NCI-H1417 (cell line): ENCODE data around the gene TBC1D9B.
"Not testable (repeated sequence)": the region's sequence is repeated elsewhere in the genome, so short reads cannot be mapped to it uniquely, and the experiment has no call there.

Source experiments
- DNase-seq, 3 experiments: peaks; one replicate each; lab custom pipeline; 2025; lab: John Stamatoyannopoulos, UW

Gene TBC1D9B

DNA sequence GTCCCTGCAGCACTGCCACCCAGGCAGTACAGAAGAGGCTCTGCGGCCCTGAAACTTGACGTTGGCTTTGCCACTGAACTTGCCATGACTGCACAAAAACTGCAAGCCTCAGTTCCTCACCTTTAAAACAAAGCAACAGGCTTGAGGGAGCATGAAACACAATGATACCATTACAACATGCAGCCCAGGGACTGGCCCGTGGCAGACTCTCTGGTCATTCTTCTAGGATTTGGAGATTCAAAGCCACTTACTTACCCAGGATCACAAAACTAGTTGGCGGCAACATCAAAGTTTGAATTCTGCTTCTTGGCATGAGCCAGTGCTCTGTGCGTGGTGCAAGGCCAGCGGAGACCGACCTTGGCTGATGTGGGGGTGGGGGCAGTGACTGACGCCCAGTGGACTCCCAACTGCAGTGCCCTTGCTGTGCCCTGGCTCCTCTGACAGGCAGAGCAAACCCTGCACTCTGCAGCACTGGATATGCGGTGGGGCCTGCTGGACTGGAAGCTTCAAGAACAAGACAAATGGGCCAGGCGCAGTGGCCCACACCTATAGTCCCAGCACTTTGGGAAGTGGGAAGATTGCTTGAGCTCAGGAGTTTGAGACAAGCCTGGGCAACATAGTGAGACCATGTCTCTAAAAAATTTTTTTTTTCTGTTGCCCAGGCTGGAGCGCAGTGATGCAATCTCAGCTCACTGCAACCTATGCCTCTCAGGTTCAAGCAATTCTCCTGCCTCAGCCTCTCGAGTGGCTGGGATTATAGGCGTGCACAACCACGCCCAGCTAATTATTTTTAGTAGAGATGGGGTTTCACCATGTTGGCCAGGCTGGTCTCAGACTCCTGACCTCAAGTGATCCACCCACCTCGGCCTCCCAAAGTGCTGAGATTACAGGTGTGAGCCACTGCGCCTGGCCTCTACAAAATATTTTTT is 68.1 kb downstream of the TBC1D9B start:
- no peak for DNase-seq

DNA sequence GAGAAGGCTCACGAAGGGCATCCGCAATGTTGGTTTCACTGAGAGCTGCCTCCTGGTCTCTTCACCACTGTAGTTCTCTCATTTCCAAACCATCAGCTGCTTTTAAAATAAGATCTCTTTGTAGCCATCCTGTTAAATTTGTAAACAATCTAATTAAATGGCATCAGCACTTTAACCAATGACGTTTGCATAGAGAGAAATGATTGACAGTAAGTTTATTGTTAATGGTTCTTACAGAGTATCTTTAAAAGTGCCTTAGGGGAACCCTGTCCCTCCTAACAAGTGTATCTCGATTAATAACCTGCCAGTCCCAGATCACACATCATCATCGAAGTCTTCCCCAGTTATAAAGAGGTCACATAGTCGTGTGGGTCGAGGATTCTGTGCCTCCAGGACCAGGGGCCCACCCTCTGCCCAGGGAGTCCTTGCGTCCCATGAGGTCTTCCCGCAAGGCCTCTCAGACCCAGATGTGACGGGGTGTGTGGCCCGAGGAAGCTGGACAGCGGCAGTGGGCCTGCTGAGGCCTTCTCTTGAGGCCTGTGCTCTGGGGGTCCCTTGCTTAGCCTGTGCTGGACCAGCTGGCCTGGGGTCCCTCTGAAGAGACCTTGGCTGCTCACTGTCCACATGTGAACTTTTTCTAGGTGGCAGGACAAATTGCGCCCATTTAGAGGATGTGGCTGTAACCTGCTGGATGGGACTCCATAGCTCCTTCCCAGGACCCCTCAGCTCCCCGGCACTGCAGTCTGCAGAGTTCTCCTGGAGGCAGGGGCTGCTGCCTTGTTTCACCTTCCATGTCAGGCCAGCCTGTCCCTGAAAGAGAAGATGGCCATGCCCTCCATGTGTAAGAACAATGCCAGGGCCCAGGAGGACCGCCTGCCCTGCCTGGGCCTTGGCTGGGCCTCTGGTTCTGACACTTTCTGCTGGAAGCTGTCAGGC is 70.4 kb downstream of the TBC1D9B start:
- no peak for DNase-seq

DNA sequence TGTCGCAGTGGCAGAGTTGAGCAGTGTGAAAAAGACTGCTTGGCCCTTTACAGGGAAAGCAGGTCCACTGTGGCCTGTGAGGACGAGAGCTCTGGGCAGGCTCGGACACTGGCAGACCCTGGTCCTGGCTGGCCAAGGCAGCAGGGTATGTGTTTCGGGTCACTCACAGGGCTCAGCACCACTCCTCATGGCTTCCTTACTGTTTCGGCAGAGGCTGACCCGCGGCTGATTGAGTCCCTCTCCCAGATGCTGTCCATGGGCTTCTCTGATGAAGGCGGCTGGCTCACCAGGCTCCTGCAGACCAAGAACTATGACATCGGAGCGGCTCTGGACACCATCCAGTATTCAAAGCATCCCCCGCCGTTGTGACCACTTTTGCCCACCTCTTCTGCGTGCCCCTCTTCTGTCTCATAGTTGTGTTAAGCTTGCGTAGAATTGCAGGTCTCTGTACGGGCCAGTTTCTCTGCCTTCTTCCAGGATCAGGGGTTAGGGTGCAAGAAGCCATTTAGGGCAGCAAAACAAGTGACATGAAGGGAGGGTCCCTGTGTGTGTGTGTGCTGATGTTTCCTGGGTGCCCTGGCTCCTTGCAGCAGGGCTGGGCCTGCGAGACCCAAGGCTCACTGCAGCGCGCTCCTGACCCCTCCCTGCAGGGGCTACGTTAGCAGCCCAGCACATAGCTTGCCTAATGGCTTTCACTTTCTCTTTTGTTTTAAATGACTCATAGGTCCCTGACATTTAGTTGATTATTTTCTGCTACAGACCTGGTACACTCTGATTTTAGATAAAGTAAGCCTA is 71.3 kb downstream of the TBC1D9B start:
- no peak for DNase-seq

DNA sequence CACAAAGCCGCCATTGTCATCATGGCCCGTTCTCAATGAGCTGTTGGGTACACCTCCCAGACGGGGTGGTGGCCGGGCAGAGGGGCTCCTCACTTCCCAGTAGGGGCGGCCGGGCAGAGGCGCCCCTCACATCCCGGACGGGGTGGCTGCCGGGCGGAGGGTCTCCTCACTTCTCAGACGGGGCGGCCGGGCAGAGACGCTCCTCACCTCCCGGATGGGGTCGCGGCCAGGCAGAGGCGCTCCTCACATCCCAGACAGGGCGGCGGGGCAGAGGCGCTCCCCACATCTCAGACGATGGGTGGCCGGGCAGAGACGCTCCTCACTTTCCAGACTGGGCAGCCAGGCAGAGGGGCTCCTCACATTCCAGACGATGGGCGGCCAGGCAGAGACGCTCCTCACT is 72.8 kb downstream of the TBC1D9B start:
- not testable (repeated sequence) for DNase-seq

DNA sequence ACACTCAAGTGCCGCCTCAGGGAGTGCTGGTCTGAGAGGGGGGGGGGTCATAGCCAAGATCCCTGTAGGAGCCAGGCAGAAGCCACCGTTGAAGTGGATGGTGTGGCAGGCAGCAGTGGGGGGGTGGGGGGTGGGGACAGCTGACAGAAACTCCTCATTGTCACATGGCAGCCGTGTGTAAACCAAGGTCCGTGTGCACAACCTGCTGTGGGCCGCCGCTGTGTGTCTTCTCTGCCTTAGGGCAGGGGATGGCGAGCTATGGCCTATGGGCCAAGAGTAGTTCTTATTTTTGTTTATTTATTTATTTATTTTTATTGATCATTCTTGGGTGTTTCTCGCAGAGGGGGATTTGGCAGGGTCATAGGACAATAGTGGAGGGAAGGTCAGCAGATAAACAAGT is 73.6 kb downstream of the TBC1D9B start:
- DNase-seq, result peak in 1 of 3 experiments; percentile 65

DNA sequence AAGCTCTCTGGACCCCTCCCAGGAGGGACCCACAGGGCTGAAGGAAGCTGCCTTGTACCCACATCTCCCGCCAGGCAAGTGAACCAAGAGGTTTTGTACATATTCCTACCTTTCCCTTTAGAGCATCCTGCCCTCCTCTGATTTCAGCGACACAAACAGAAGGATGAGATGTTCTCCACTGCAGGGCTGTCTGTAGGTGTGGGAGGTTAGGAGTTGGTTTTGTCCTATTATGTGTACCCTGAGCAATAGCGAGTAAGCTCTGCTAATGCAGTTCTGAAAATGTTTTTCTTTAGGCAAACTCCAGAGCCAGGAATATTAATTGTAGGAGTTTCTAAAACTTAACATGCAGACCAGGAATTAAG is 74.0 kb downstream of the TBC1D9B start:
- DNase-seq, result no peak

DNA sequence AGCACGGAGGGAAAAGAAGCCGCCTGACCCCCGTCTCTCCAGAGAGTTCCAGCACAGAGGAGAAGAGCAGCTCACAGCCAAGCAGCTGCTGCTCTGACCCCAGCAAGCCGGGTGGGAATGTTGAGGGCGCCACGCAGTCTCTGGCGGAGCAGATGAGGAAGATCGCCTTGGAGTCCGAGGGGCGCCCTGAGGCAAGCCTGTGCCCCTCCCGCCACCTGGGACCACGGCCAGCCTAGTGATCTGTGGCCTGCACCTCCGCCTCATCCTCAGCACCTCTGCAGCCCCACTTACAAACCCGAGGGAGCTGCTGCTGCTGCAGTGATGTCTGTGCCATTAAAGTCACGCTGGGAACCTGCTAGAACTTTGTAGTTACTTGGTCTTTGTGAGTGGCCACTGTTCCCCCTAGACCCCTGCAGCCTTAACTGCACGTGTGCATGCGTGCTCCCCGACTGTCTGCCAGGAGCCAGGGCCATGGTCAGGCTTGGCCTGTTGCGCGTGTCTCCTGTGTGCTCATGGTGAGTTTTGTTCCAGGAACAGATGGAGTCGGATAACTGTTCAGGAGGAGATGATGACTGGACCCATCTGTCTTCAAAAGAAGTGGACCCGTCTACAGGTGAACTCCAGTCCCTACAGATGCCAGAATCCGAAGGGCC is 74.5 kb downstream of the TBC1D9B start:
- no peak for DNase-seq

DNA sequence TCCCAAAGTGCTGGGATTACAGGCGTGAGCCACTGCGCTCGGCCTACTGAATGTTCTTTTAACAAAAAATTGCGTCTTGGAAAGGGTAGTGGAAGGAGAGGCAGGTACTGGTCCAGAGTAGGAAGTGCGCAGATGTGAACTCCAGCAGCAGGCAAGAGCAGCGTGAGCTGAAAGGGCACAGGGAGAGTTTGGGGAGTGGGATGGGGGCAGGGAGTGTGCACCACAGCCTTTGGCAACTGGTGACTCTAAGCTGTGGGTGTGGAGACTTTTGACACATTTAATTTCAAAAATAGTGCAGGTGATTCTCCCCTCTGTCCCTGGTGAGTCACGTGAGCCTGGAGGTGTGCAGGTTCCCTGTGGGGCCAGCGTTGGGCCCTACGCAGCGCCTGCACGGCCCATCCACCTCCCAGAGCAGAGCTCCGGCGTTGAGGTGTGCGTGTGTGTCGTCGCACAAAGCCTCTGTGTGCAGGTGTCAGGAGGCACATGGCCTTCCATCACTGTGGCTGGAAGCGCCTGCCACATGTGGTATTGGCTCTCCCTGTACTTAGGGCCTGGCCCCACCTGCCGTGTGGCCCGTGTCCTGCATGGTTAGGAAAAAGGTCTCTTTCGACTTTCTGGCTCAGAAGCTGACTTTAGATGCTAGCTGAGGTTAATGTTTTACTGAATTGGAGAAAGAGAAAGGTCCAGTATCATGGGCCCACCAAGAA is 75.5 kb downstream of the TBC1D9B start:
- DNase-seq, result no peak

DNA sequence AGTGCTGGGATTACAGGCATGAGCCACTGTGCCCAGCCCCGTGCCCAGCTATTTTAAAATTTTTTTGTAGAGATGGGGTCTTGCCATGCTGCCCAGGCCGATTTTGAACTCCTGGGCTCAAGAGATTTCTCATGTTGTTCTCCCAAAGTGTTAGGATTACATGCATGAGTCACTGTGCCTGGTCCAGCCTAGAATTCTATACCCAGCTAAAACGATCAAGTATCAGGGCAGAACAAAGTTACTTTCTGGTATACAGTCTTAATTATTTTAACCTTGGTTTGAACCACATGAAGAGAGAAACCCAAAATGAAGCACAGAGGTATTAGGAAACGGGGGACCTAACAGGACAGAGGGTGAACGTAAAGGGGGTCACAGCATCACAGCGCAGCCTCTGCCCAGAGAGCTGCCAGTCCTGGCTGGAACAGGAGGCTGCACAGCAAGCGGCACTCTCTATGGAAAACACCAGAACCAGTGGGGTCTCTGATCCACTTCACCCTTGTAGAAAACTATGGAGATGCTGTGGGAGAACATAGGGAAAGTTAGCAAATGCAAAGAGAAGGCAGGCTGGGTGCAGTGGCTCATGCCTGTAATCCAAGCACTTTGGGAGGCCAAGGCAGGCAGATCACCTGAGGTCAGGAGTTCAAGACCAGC is 76.8 kb downstream of the TBC1D9B start:
- DNase-seq, result no peak

DNA sequence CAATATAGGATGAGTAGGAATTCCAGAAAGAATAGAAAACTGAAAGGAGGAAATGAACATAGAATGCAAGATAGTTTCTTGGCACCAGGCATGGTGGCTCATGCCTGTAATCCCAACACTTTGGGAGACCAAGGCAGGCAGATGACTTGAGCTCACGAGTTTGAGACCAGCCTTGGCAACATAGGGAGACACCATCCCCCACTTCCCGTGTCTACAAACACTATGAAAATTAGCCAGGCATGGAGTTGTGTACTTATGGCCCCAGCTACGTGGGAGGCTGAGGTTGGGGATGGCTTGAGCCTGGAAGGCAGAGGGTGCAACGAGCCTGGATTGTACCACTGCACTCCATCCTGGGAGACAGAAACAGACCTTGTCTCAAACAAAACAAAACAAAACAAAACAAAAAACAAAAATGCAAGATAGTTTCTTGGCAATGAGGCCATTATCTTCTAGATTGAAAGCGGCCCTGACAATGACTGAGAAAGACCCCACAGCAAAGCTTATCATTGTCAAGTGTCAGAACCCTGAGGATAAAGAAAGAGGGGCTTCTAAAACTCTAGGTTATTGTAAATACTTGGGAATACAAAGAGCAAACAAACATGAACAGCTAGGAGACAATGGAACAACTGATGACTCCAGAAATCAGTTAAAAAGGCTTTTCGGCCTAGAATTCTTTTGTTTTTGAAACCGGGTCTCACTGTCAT is 77.8 kb downstream of the TBC1D9B start:
- DNase-seq, result no peak

DNA sequence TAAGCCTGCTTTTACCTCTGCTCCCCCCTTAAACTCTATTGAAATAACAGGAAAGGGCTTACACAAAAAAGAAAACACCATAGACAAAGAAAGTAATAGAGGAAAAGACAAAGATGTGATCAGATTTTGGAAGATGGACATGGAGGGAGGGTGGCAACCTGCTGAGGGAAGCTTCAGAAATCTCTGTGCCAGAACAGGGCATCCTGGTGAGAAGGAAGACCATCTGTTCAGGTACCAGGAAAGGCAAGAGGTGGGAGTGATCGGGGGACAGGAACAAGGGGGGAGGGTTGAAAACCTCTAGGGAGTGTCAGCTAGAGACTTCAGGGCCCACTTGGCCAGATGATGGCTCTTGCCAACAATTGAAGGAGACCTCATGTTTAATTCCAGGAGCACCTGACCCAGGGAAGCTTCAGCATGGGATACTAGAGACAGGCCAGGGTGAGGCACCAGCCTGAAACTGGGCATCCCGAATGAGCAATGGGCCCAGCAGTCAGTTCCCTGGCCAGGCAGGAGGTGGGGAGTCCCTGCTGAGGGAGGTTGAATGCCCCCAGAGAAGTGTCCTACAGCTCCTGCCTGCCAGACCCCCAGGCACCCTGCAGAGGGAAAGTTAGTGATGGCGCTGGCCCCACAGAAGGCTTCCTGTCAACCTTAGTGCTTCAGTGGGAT is 78.8 kb downstream of the TBC1D9B start:
- DNase-seq, result no peak

DNA sequence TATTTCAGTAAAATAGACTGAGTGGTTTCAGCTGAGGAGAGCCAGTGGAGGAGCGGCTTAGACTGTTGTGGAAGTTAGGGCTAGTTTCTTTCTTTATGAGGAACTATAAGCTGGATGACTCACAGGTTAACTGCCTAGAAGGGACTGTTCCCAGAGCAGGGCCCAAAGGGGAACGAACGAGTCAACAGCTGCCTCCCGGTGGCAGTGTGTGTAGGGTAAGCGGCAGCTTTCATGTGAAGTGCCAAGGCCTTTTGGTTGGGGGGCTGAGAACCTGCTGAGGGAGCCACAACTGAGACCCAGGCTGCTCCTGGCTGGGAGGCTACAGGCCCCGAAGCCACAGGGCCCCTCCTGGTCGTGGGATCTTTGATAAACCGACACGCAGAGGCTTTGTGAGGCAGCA is 80.0 kb downstream of the TBC1D9B start:
- no peak for DNase-seq

DNA sequence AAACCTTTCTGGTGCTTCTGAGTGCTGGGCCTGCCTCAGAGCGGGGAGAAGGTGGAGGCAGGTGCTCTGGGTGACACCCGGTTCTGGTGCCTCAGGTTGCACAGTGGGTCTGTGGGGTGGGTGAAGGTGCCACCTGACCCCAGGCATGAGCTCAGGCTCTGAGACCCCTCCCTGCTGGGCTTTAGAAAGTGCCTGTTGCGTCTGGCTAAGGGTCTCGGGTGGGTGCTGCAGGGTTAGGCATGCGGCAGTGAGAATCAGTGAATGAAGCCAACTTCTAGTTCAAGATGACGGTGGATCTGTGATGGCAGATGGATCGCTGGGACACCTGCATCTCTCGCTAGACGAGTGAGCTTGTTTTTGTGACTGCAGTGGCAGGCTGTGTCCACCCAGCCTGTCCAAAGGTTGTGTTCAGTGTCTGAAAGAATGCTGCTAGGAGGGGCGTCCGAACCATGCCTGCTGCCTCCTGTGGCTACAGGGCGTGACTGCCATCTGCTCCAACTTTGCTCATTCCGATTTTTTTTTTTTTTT is 82.0 kb downstream of the TBC1D9B start:
- DNase-seq, result no peak

DNA sequence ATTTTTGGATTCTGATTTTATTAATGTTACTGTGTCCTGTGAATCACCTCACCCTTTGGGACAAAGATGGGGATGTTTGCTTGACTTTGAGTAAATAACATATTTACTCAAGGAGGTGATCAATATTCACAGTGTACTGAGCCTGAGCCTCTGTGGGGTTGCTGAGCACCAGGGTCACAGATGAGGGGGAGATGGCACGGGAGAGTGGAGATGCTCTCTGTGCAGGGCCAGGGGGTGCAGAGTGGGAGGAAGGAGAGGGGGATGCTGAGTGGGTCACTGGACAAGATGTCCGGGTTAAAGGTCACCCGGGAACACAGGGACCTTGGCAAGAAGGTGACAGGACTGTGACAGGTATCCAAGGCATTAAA is 83.0 kb downstream of the TBC1D9B start:
- no peak for DNase-seq

DNA sequence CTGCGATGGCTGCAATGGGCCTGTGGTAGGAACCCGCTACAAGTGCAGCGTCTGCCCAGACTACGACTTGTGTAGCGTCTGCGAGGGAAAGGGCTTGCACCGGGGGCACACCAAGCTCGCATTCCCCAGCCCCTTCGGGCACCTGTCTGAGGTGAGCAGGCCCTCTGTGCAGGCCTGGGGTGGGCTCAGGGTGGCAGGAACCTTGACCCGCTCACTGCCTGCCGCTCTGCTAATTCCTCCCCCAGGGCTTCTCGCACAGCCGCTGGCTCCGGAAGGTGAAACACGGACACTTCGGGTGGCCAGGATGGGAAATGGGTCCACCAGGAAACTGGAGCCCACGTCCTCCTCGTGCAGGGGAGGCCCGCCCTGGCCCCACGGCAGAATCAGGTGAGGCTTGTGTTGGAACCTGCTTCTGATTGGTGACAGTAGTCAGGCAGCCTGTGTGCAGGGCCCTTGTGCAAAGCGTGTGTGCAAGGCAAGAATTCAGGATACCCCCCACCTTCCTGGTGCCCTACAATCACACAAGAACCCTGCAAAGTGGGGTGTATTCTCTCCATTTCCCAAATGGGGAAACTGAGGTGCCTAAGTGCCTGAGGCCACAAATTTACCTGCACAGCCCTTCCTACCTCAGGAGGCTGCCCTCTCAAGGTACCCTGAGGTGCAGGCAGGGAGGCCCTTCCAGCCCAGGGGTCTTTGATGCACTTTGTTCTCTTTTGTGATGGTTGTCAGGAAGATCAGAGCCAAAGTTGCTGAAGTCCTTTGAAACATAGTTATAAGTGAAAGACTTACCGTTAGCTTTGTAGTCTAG is 83.6 kb downstream of the TBC1D9B start:
- DNase-seq, result no peak

DNA sequence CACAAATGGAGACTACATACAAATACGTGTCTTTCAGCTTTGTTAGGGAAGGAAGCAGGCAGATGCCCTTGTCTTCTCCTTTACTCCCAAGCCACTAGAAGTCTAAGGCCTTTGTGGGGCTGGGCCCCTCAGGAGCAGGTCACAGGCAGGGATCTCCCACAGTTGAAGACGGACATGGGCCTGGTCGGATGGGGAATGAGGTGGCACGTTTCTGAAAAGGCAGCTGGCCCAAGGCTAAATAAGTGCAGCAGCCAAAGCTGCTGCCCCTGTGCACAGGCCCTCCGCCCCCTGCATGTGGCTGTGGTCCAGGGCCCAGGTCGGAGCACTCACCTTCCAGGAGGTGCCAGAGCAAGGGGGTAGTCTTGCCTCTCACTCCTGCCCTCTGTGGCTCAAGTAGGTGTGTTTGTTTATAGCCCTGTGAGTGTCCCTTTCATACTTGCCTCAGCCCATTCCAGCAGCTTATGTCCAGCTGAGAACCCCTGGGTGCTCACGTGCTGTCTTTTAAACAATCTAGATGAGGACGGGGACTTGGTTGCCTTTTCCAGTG is 85.2 kb downstream of the TBC1D9B start:
- no peak for DNase-seq

DNA sequence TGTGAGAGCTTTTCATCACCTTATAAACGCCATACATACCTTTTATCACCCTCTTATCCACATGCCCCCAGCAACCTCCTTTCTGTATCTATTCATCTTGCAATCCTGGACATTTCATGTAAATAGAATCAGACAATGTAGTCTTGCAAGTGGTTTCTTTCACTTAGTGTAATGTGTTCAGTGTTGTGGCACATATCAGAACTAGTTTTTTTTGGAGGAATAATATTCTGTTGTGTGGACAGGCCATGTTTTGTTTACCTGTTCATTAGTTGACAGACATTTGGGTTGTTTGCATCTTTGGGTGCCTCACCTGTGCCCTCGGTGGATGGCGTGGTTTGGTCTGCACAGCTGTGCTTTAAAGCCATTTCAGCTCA is 85.7 kb downstream of the TBC1D9B start:
- DNase-seq, result no peak
